Measurements from ENCODE around the gene CIAO3.

GRCh38 chr16:723695-724094 lies 17.1 kb downstream of the CIAO3 start:
- TF ChIP-seq NFIC (IDR thresholded peaks at IDR 0.05; ENCODE audit: low read depth, low read length) (no peak), ESRRA (IDR thresholded peaks at IDR 0.05; ENCODE audit: low read length) (no peak), EGR1 (IDR thresholded peaks at IDR 0.05; ENCODE audit: borderline replicate concordance in 1 of 2, low read depth in 2 of 2, low read length in 2 of 2) (no peak), MYC (IDR thresholded peaks at IDR 0.05; ENCODE audit: insufficient read depth, insufficient read length, insufficient replicate concordance, low read length, severe bottlenecking) (no peak)
- TF ChIP-seq, protein P1, sequence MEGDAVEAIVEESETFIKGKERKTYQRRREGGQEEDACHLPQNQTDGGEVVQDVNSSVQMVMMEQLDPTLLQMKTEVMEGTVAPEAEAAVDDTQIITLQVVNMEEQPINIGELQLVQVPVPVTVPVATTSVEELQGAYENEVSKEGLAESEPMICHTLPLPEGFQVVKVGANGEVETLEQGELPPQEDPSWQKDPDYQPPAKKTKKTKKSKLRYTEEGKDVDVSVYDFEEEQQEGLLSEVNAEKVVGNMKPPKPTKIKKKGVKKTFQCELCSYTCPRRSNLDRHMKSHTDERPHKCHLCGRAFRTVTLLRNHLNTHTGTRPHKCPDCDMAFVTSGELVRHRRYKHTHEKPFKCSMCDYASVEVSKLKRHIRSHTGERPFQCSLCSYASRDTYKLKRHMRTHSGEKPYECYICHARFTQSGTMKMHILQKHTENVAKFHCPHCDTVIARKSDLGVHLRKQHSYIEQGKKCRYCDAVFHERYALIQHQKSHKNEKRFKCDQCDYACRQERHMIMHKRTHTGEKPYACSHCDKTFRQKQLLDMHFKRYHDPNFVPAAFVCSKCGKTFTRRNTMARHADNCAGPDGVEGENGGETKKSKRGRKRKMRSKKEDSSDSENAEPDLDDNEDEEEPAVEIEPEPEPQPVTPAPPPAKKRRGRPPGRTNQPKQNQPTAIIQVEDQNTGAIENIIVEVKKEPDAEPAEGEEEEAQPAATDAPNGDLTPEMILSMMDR (IDR thresholded peaks at IDR 0.05 in 2 of 3, conservative IDR thresholded peaks at IDR 0.05 in 1 of 3; ENCODE audit: control insufficient read depth in 2 of 3, extremely low read depth in 1 of 3, insufficient read depth in 1 of 3, low read depth in 3 of 3, low read length in 3 of 3), result no peak

All from GM12878 (cell line).